ENCODE results near the gene EBLN1. TPM values are rescaled to one million over a fixed set of nuclear protein-coding genes. Genes with fewer than 3 reads are reported as not detected.

Gene EBLN1
- polyA plus RNA-seq, 1 donor from 2014 or later: not detected

DNA sequence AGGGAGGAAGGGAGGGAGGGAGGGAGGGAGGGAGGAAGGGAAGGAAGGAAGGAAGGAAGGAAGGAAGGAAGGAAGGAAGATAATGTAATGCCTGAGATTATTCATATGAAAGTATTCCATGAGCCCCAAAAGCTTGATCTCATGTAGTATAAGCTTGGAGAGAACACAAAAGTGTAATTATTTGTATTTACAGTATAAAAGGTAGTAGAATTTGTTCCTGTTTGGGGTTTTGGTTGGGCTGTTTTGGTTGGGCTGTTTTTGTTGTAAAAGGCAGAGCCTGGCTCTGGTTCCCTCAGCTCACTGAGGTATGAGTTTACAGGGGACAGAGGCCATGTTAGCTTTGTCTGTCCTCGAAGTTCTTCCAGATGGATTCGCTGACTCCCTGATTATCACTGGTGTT, 45.3 kb upstream of the EBLN1 start:
- no peaks in the 10 kb centered on the region for H3K36me3 ChIP-seq (ENCODE audit: insufficient read depth, low read length)
- TF ChIP-seq POLR2AphosphoS5 (IDR thresholded peaks at IDR 0.05): no peak
- TF ChIP-seq EP300 (conservative IDR thresholded peaks at IDR 0.05; ENCODE audit: poor library complexity, severe bottlenecking): no peak
- TF ChIP-seq TAF1 (IDR thresholded peaks at IDR 0.05; ENCODE audit: low read depth): no peak
- no peak for TF ChIP-seq SMC3 (conservative IDR thresholded peaks at IDR 0.05; ENCODE audit: poor library complexity)
- TF ChIP-seq RAD21 (conservative IDR thresholded peaks at IDR 0.05): no peak
- TF ChIP-seq, protein P1, sequence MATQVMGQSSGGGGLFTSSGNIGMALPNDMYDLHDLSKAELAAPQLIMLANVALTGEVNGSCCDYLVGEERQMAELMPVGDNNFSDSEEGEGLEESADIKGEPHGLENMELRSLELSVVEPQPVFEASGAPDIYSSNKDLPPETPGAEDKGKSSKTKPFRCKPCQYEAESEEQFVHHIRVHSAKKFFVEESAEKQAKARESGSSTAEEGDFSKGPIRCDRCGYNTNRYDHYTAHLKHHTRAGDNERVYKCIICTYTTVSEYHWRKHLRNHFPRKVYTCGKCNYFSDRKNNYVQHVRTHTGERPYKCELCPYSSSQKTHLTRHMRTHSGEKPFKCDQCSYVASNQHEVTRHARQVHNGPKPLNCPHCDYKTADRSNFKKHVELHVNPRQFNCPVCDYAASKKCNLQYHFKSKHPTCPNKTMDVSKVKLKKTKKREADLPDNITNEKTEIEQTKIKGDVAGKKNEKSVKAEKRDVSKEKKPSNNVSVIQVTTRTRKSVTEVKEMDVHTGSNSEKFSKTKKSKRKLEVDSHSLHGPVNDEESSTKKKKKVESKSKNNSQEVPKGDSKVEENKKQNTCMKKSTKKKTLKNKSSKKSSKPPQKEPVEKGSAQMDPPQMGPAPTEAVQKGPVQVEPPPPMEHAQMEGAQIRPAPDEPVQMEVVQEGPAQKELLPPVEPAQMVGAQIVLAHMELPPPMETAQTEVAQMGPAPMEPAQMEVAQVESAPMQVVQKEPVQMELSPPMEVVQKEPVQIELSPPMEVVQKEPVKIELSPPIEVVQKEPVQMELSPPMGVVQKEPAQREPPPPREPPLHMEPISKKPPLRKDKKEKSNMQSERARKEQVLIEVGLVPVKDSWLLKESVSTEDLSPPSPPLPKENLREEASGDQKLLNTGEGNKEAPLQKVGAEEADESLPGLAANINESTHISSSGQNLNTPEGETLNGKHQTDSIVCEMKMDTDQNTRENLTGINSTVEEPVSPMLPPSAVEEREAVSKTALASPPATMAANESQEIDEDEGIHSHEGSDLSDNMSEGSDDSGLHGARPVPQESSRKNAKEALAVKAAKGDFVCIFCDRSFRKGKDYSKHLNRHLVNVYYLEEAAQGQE (IDR thresholded peaks at IDR 0.05; ENCODE audit: borderline replicate concordance): no peak
- TF ChIP-seq, protein P2, sequence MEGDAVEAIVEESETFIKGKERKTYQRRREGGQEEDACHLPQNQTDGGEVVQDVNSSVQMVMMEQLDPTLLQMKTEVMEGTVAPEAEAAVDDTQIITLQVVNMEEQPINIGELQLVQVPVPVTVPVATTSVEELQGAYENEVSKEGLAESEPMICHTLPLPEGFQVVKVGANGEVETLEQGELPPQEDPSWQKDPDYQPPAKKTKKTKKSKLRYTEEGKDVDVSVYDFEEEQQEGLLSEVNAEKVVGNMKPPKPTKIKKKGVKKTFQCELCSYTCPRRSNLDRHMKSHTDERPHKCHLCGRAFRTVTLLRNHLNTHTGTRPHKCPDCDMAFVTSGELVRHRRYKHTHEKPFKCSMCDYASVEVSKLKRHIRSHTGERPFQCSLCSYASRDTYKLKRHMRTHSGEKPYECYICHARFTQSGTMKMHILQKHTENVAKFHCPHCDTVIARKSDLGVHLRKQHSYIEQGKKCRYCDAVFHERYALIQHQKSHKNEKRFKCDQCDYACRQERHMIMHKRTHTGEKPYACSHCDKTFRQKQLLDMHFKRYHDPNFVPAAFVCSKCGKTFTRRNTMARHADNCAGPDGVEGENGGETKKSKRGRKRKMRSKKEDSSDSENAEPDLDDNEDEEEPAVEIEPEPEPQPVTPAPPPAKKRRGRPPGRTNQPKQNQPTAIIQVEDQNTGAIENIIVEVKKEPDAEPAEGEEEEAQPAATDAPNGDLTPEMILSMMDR (IDR thresholded peaks at IDR 0.05; ENCODE audit: poor library complexity, severe bottlenecking): no peak
- no peak for TF ChIP-seq EZH2 (IDR thresholded peaks at IDR 0.05; ENCODE audit: borderline replicate concordance, insufficient read depth, low read length, poor library complexity, severe bottlenecking)
- TF ChIP-seq MXI1 (conservative IDR thresholded peaks at IDR 0.05; ENCODE audit: poor library complexity, severe bottlenecking): no peak
- H3K9me3 ChIP-seq (ENCODE audit: low read length): no peaks in the 10 kb centered on the region
- no peaks in the 10 kb centered on the region for H4K20me1 ChIP-seq (ENCODE audit: insufficient read depth)
- H3K9me2 ChIP-seq (ENCODE audit: insufficient read depth, low read length): no peaks in the 10 kb centered on the region
- H3K79me2 ChIP-seq (replicated peaks; ENCODE audit: insufficient read depth, low read length): no peaks in the 10 kb centered on the region
- no peak overlapping the region for H3K27ac ChIP-seq (ENCODE audit: low read length)
- H3K4me2 ChIP-seq (ENCODE audit: low read length): no peak overlapping the region
- no peak overlapping the region for H3K4me3 ChIP-seq (ENCODE audit: low read length)
- H2AFZ ChIP-seq (ENCODE audit: low read depth, low read length): no peak overlapping the region
- no peaks in the 10 kb centered on the region for H3F3A ChIP-seq (ENCODE audit: insufficient read depth, low read length, poor library complexity, severe bottlenecking)
- no peak overlapping the region for H3K9ac ChIP-seq (ENCODE audit: low read length)
- peaks cover 12% of the 10 kb centered on the region for H3K27me3 ChIP-seq (ENCODE audit: insufficient read depth, low read depth, low read length)

DNA sequence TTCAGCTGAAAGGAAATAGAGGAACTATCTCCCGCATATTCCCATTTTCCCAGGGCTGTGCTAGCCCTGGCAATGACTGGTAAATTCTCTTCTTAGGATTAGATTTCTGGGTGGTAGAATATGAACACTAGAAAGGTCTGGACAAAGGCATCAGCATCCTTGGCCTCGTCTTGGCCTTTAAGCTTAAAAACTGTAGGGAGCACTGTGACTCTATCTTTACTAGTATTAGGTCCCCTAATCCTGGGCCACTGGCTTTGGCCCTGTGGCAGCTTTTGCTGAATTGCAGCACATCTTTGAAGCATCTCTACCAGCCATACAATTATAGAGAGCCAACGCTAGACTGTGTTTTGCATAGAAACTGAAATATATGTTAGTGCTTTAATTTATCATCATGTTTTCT, 41.5 kb upstream of the EBLN1 start:
- Histone ChIP-seq H3F3A (ENCODE audit: insufficient read depth, low read length, poor library complexity, severe bottlenecking) (no peaks in the 10 kb centered on the region), H4K20me1 (ENCODE audit: insufficient read depth) (no peaks in the 10 kb centered on the region), H3K27ac (ENCODE audit: low read length) (no peak overlapping the region), H2AFZ (ENCODE audit: low read depth, low read length) (no peak overlapping the region), H3K9me3 (ENCODE audit: low read length) (no peaks in the 10 kb centered on the region), H3K27me3 (ENCODE audit: insufficient read depth, low read depth, low read length) (peaks cover 50% of the 10 kb centered on the region), H3K4me3 (ENCODE audit: low read length) (no peak overlapping the region), H3K9ac (ENCODE audit: low read length) (no peak overlapping the region), H3K9me2 (ENCODE audit: insufficient read depth, low read length) (no peaks in the 10 kb centered on the region), H3K79me2 (replicated peaks; ENCODE audit: insufficient read depth, low read length) (no peaks in the 10 kb centered on the region), H3K4me2 (ENCODE audit: low read length) (no peak overlapping the region), H3K36me3 (ENCODE audit: insufficient read depth, low read length) (no peaks in the 10 kb centered on the region)
- TF ChIP-seq SMC3 (conservative IDR thresholded peaks at IDR 0.05; ENCODE audit: poor library complexity) (peak; percentile 16), MXI1 (conservative IDR thresholded peaks at IDR 0.05; ENCODE audit: poor library complexity, severe bottlenecking) (no peak), RAD21 (conservative IDR thresholded peaks at IDR 0.05) (peak; percentile 22)

DNA sequence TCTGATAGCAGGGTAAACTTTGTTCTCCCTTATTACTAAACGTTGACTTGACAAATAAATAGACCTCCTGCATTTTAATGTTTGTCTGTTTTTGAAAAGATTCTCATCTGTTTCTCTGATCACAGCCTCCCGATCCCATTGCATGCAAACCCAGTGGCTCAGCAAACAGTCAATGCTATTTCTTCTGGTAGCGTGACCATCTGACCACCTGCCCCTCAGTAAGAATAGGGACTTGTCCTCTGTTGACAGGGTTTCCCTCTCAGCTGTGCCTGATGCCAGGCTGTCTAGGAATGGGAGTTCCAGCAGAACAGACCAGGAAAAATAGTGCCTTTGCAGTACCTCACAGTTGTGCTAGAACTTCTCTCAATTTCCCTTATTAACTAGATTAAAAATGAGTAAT, 40.7 kb upstream of the EBLN1 start:
- H3K4me3 ChIP-seq (ENCODE audit: low read length): no peak overlapping the region
- H3K27ac ChIP-seq (ENCODE audit: low read length): no peak overlapping the region
- no peaks in the 10 kb centered on the region for H3F3A ChIP-seq (ENCODE audit: insufficient read depth, low read length, poor library complexity, severe bottlenecking)
- no peaks in the 10 kb centered on the region for H4K20me1 ChIP-seq (ENCODE audit: insufficient read depth)
- no peaks in the 10 kb centered on the region for H3K9me2 ChIP-seq (ENCODE audit: insufficient read depth, low read length)
- TF ChIP-seq TAF1 (IDR thresholded peaks at IDR 0.05; ENCODE audit: low read depth) (no peak), MXI1 (conservative IDR thresholded peaks at IDR 0.05; ENCODE audit: poor library complexity, severe bottlenecking) (no peak), RAD21 (conservative IDR thresholded peaks at IDR 0.05) (no peak)
- no peak overlapping the region for H2AFZ ChIP-seq (ENCODE audit: low read depth, low read length)
- H3K79me2 ChIP-seq (replicated peaks; ENCODE audit: insufficient read depth, low read length): no peaks in the 10 kb centered on the region
- no peaks in the 10 kb centered on the region for H3K9me3 ChIP-seq (ENCODE audit: low read length)
- H3K27me3 ChIP-seq (ENCODE audit: insufficient read depth, low read depth, low read length): peaks cover 58% of the 10 kb centered on the region
- H3K36me3 ChIP-seq (ENCODE audit: insufficient read depth, low read length): no peaks in the 10 kb centered on the region
- no peak overlapping the region for H3K9ac ChIP-seq (ENCODE audit: low read length)
- H3K4me2 ChIP-seq (ENCODE audit: low read length): no peak overlapping the region
